Activated CD8-positive, alpha-beta T cell treated with anti-CD3 and anti-CD28 coated beads for 36 hours (primary cell): ENCODE measurements around the gene KIRREL2. TPM values are rescaled to one million over a fixed set of nuclear protein-coding genes. Genes with fewer than 3 reads are reported as not detected.

Experiments used
- ATAC-seq: fragments of 200-7000 bp; cut with Tn5 transposase; one replicate; pipeline ENCODE4 v1.10.0; 2021; ENCODE audit warnings: mild to moderate bottlenecking, moderate library complexity
- CTCF ChIA-PET: fragments of 350-600 bp; sonication (Branson Sonifier 250); formaldehyde crosslinking; loops from one replicate; lab custom pipeline; 2021; ENCODE audit warnings: antibody characterized with exemption; lab: Charles Lee
- POLR2A ChIA-PET: fragments of 350-600 bp; sonication (Branson Sonifier 250); formaldehyde crosslinking; loops from one replicate; lab custom pipeline; 2021; ENCODE audit warnings: antibody characterized with exemption; lab: Charles Lee
- DNase-seq: peaks from one replicate; pipeline ENCODE4 v3.0.0-alpha.2; 2020
- H3K27ac Mint-ChIP-seq: one replicate; pipeline ENCODE4 v1.8.0; 2021; ENCODE audit warnings: mild to moderate bottlenecking, mixed read lengths
- H3K27me3 Mint-ChIP-seq: one replicate; pipeline ENCODE4 v1.8.0; 2021; ENCODE audit warnings: mixed read lengths
- H3K36me3 Mint-ChIP-seq: one replicate; pipeline ENCODE4 v1.8.0; 2021; ENCODE audit warnings: low read depth, mixed read lengths
- H3K4me1 Mint-ChIP-seq: one replicate; pipeline ENCODE4 v1.8.0; 2021; ENCODE audit warnings: low read depth, mixed read lengths
- H3K4me3 Mint-ChIP-seq: one replicate; pipeline ENCODE4 v1.8.0; 2021; ENCODE audit warnings: mild to moderate bottlenecking, moderate library complexity, mixed read lengths
- H3K9me3 Mint-ChIP-seq: one replicate; pipeline ENCODE4 v1.8.0; 2021; ENCODE audit warnings: mixed read lengths
- intact Hi-C: fragments of 100-400 bp; cut with micrococcal nuclease; formaldehyde crosslinking; loops from one replicate; pipeline ENCODE4 v1.10.0; 2022
- total RNA-seq, 2 experiments: library from RNA; stranded (reverse); gene quantifications; one replicate each; pipeline ENCODE4 v1.2.3, GENCODE V29; 2021
- TF ChIP-seq, protein P1 (sequence below): fragments of 200-600 bp; IDR thresholded peaks from one replicate; pipeline ENCODE4 v1.8.0; 2022; ENCODE audit warnings: antibody characterized with exemption, mild to moderate bottlenecking

Gene KIRREL2
- total RNA-seq, 2 experiments from 2014 or later = 1.4 TPM

GRCh38 chr19:35844482-35845214 is 12.1 kb upstream of the KIRREL2 start:
- Mint-ChIP-seq H3K9me3 (no peaks in the 10 kb centered on the region), H3K4me3 (peak overlapping the region; percentile 37), H3K4me1 (peaks cover 14% of the 10 kb centered on the region), H3K27me3 (peaks cover 56% of the 10 kb centered on the region), H3K36me3 (no peaks in the 10 kb centered on the region), H3K27ac (no peak overlapping the region)
- ChIA-PET CTCF (no interaction called here), POLR2A (no interaction called here)
- intact Hi-C loops = no loop called here
- no peak for DNase-seq
- ATAC-seq = no peak
- TF ChIP-seq, protein P1, sequence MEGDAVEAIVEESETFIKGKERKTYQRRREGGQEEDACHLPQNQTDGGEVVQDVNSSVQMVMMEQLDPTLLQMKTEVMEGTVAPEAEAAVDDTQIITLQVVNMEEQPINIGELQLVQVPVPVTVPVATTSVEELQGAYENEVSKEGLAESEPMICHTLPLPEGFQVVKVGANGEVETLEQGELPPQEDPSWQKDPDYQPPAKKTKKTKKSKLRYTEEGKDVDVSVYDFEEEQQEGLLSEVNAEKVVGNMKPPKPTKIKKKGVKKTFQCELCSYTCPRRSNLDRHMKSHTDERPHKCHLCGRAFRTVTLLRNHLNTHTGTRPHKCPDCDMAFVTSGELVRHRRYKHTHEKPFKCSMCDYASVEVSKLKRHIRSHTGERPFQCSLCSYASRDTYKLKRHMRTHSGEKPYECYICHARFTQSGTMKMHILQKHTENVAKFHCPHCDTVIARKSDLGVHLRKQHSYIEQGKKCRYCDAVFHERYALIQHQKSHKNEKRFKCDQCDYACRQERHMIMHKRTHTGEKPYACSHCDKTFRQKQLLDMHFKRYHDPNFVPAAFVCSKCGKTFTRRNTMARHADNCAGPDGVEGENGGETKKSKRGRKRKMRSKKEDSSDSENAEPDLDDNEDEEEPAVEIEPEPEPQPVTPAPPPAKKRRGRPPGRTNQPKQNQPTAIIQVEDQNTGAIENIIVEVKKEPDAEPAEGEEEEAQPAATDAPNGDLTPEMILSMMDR = no peak

DNA sequence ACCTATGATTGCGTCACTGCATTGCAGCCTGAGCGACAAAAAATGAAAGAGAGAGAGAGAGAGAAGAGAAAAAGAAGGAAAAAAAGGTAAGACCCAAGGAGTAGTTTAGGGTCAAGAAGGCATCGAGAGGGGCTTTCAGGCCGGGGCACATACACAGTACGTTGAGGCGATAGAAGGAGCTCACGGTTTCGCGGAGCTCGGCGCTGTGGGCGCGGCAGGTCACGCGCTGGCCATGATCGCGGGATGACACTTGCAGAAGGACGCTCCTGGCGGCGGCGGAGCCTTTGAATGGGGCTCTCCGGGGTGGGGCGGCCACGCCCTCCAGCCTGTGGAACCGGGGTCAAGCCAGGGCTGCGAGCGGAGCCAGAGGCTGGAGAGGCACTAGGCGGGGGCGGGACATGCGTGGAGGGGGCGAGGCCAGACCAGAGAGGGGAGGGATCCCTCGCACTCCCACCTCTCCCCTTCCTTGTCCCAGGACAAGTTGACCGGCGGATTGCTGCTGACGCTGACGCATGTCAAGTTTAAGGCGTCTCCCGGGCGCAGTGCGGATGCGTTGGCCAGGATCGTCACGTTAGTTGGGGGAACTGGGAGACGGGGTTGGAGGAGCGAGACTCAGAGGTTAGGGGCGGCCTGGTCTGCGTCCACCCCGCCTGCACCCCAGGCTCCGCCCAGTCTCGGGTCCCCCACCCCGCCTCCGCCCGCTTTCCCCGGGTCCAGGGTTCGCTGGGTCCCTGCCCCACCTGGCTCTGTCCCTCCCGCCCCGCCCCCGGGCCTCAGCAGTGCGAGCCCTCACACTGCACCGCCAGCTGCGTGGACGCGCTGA is 11.3 kb upstream of the KIRREL2 start:
- peaks cover 56% of the 10 kb centered on the region for H3K27me3 Mint-ChIP-seq
- peak overlapping the region; percentile 37 for H3K4me3 Mint-ChIP-seq
- ATAC-seq (peak; percentile 50), DNase-seq (no peak)
- ChIA-PET CTCF (no interaction called here), POLR2A (interaction anchor here (0.5 kb wide), 1 partner anchor 174 kb away, joined by 4 read pairs; no protein-coding TSS in a partner anchor)
- H3K4me1 Mint-ChIP-seq = peaks cover 14% of the 10 kb centered on the region
- no peaks in the 10 kb centered on the region for H3K36me3 Mint-ChIP-seq
- TF ChIP-seq, protein P1 = no peak
- H3K9me3 Mint-ChIP-seq = no peaks in the 10 kb centered on the region
- H3K27ac Mint-ChIP-seq = no peak overlapping the region
- intact Hi-C loops = no loop called here

DNA sequence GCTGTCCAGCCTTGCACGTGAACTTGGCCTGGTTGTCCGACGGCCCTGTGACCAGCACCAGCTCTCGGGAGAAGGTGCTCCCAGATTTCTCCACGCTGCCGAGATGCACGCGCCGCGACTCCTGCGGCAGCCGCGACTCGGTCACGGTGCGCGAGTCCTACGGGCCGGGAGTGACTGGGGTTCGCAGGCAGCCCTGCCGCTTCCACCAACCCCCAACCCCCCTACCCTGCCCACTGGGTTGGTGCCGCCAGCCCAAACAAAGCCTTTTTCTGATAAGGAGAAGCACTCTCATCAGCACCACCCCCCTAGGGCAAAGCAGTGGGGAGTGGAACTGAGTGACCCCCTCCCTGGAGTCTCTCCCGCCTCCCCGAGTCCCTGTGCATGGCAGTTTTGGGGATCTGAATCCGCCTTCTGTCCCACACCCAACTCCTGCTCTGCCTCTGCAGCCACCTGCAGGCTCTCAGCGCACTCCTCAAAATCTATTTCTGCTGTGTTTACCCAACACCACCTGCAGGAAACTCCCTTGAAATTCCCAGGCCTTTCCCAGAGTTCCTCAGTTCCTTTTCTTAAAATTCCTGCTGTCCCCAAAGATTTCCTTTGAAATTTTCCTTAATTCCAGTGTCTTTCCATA is 10.6 kb upstream of the KIRREL2 start:
- Mint-ChIP-seq H3K4me3 (no peak overlapping the region), H3K27me3 (peaks cover 59% of the 10 kb centered on the region), H3K36me3 (no peaks in the 10 kb centered on the region), H3K9me3 (no peaks in the 10 kb centered on the region), H3K27ac (no peak overlapping the region), H3K4me1 (peaks cover 17% of the 10 kb centered on the region)
- TF ChIP-seq, protein P1 = no peak
- ChIA-PET CTCF (no interaction called here), POLR2A (no interaction called here)
- DNase-seq = no peak
- intact Hi-C loops = no loop called here
- ATAC-seq = peak; percentile 15

DNA sequence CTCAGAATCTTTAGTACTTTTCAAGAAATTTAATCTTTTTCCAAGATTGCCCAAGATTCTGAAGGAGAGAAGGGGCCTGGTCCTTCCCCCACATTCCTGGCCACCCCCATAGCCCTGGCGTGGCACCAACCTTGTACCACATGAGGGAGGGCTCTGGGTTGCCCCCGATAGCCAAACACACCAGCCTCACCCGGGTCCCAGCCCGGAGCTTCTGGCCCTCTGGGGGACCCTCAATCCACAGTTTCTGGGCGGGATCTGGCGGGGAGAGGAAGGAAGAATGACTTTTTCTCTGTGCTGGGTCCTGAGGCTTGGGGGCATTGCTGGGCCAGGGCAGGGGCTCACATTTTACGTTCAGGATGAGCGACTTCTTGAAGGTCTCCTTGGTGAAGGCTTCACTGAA is 8.8 kb upstream of the KIRREL2 start:
- TF ChIP-seq, protein P1 = no peak
- intact Hi-C loops = no loop called here
- Mint-ChIP-seq H3K27me3 (peaks cover 49% of the 10 kb centered on the region), H3K4me3 (no peak overlapping the region), H3K27ac (no peak overlapping the region), H3K36me3 (no peaks in the 10 kb centered on the region), H3K4me1 (peaks cover 17% of the 10 kb centered on the region), H3K9me3 (no peaks in the 10 kb centered on the region)
- no peak for ATAC-seq
- CTCF ChIA-PET = no interaction called here
- POLR2A ChIA-PET = no interaction called here
- no peak for DNase-seq
